Measurements from ENCODE around the gene P3R3URF. TPM values are rescaled to one million over a fixed set of nuclear protein-coding genes. Genes with fewer than 3 reads are reported as not detected.

Gene P3R3URF
- total and polyA plus RNA-seq, 9 of the 15 experiments (the other 6 are each of a cell fraction or from before 2014, with no cell fraction given), result not detected

DNA sequence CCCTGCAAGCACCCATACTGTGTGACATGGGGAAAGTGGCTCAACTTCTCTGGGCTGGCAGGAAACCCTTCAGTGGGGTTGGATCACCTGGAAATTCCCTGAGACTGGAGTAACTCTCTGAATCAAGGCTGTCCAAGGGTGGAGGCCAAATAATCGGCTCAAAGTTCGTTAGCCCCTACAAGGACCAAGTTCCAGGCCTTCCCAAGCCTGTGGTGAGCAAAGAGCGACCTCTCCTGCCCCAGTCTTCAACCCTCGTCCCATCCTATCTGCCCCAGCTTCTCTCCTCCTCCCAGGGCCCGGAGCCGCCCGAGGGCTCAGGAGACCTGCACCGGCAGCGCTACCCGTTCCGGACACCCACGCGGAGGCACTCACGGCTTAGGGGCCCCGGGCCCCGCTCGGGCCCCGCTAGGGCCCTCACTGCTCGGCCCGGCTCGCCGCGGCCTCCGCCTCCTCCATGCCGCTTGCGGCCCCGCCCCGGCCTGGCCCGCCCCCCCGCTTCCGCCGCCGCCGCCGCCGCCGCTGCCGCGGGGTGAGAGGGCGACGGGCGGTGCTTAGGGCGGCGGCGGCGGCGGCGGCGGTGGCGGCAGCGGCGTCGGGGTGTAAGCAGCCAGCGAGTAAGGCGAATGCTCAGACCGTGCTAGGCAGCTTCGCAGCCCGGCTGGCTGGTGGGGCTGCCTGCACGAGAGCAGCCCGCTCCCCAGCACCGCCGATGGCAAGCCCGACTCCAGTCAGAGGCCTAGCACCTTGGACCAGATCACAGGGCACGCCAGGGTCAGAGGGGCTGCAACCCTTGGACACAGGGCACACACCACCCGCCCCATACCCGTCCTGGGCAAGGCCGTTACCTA, 21.9 kb upstream of the P3R3URF start, which contains the start of gene POMGNT1 (continued):
- TF ChIP-seq, protein P1, sequence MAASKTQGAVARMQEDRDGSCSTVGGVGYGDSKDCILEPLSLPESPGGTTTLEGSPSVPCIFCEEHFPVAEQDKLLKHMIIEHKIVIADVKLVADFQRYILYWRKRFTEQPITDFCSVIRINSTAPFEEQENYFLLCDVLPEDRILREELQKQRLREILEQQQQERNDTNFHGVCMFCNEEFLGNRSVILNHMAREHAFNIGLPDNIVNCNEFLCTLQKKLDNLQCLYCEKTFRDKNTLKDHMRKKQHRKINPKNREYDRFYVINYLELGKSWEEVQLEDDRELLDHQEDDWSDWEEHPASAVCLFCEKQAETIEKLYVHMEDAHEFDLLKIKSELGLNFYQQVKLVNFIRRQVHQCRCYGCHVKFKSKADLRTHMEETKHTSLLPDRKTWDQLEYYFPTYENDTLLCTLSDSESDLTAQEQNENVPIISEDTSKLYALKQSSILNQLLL (CRISPR knock-in tag; IDR thresholded peaks at IDR 0.05; ENCODE audit: borderline replicate concordance), result no peak
- no peak; the same call in 1 of the 2 replicates for TF ChIP-seq ETV5 (CRISPR knock-in tag; IDR thresholded peaks at IDR 0.05; ENCODE audit: low read depth)
- TF ChIP-seq GATA2 (CRISPR knock-in tag; IDR thresholded peaks at IDR 0.05), result no peak
- TF ChIP-seq, protein P2, sequence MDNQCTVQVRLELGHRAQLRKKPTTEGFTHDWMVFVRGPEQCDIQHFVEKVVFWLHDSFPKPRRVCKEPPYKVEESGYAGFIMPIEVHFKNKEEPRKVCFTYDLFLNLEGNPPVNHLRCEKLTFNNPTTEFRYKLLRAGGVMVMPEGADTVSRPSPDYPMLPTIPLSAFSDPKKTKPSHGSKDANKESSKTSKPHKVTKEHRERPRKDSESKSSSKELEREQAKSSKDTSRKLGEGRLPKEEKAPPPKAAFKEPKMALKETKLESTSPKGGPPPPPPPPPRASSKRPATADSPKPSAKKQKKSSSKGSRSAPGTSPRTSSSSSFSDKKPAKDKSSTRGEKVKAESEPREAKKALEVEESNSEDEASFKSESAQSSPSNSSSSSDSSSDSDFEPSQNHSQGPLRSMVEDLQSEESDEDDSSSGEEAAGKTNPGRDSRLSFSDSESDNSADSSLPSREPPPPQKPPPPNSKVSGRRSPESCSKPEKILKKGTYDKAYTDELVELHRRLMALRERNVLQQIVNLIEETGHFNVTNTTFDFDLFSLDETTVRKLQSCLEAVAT (IDR thresholded peaks at IDR 0.05), result no peak
- TF ChIP-seq, protein P3, sequence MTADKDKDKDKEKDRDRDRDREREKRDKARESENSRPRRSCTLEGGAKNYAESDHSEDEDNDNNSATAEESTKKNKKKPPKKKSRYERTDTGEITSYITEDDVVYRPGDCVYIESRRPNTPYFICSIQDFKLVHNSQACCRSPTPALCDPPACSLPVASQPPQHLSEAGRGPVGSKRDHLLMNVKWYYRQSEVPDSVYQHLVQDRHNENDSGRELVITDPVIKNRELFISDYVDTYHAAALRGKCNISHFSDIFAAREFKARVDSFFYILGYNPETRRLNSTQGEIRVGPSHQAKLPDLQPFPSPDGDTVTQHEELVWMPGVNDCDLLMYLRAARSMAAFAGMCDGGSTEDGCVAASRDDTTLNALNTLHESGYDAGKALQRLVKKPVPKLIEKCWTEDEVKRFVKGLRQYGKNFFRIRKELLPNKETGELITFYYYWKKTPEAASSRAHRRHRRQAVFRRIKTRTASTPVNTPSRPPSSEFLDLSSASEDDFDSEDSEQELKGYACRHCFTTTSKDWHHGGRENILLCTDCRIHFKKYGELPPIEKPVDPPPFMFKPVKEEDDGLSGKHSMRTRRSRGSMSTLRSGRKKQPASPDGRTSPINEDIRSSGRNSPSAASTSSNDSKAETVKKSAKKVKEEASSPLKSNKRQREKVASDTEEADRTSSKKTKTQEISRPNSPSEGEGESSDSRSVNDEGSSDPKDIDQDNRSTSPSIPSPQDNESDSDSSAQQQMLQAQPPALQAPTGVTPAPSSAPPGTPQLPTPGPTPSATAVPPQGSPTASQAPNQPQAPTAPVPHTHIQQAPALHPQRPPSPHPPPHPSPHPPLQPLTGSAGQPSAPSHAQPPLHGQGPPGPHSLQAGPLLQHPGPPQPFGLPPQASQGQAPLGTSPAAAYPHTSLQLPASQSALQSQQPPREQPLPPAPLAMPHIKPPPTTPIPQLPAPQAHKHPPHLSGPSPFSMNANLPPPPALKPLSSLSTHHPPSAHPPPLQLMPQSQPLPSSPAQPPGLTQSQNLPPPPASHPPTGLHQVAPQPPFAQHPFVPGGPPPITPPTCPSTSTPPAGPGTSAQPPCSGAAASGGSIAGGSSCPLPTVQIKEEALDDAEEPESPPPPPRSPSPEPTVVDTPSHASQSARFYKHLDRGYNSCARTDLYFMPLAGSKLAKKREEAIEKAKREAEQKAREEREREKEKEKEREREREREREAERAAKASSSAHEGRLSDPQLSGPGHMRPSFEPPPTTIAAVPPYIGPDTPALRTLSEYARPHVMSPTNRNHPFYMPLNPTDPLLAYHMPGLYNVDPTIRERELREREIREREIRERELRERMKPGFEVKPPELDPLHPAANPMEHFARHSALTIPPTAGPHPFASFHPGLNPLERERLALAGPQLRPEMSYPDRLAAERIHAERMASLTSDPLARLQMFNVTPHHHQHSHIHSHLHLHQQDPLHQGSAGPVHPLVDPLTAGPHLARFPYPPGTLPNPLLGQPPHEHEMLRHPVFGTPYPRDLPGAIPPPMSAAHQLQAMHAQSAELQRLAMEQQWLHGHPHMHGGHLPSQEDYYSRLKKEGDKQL (CRISPR knock-in tag; IDR thresholded peaks at IDR 0.05; ENCODE audit: borderline replicate concordance), result no peak
- TF ChIP-seq HMG20B (CRISPR knock-in tag; IDR thresholded peaks at IDR 0.05), result no peak
- TF ChIP-seq HDGF (IDR thresholded peaks at IDR 0.05), result peak; percentile 82
- 0 out of 2 replicates have a peak, but pooled peaks have one; percentile 31 for TF ChIP-seq HDAC8 (tag; IDR thresholded peaks at IDR 0.05)
- TF ChIP-seq SIN3A (IDR thresholded peaks at IDR 0.05; ENCODE audit: borderline replicate concordance in 2 of 2, control insufficient read depth in 1 of 2, low read depth in 2 of 2, low read length in 2 of 2), result peak; percentile 47 to 76; a peak in 1 of 4 replicates
- no peak for TF ChIP-seq ETS2 (tag; IDR thresholded peaks at IDR 0.05; ENCODE audit: borderline replicate concordance, poor library complexity, severe bottlenecking)
- TF ChIP-seq, protein P4, sequence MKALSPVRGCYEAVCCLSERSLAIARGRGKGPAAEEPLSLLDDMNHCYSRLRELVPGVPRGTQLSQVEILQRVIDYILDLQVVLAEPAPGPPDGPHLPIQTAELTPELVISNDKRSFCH (CRISPR knock-in tag; IDR thresholded peaks at IDR 0.05), result no peak
- TF ChIP-seq, protein P4 (tag; IDR thresholded peaks at IDR 0.05), result no peak
- no peak for TF ChIP-seq GTF2F1 (IDR thresholded peaks at IDR 0.05; ENCODE audit: low read depth, low read length)
- no peak for TF ChIP-seq JUNB (CRISPR knock-in tag; conservative IDR thresholded peaks at IDR 0.05)
- TF ChIP-seq ZSCAN32 (CRISPR knock-in tag; IDR thresholded peaks at IDR 0.05), result peak; percentile 43; the same call in 1 of the 2 replicates
- peak; percentile 36; the same call in 1 of the 2 replicates for TF ChIP-seq SREBF1 (IDR thresholded peaks at IDR 0.05; ENCODE audit: borderline replicate concordance, low read depth, low read length)
- no peak for TF ChIP-seq WHSC1 (IDR thresholded peaks at IDR 0.05; ENCODE audit: low read length)
- peak in 1 of 2 experiments; percentile 66; a peak in 3 of 4 replicates for TF ChIP-seq RAD21 (CRISPR knock-in tag; conservative IDR thresholded peaks at IDR 0.05 in 1 of 2, IDR thresholded peaks at IDR 0.05 in 1 of 2)
